Activated gamma-delta T cell treated with anti-CD3 and anti-CD28 coated beads, Interleukin-2, amount 50 U/mL, for 16 hours (primary cell): ENCODE data around the gene SLC35F6.
"Not testable (repeated sequence)": the region's sequence is repeated elsewhere in the genome, so short reads cannot be mapped to it uniquely, and the experiment has no call there.

ENCODE experiments used
- DNase-seq: peaks from one replicate; pipeline ENCODE4 v3.0.0-alpha.2; 2020; ENCODE audit warnings: low read depth

SLC35F6 gene

GRCh38 chr2:26730549-26731344 is 33.3 kb upstream of the SLC35F6 start:
- no peak for DNase-seq

- DNase-seq = no peak
These were observed 32.4 kb upstream of the SLC35F6 start for GRCh38 chr2:26731714-26732113.

GRCh38 chr2:26732446-26732845 is 31.6 kb upstream of the SLC35F6 start:
- no peak for DNase-seq

- no peak for DNase-seq
These were observed 30.7 kb upstream of the SLC35F6 start for GRCh38 chr2:26733413-26733812.

- no peak for DNase-seq
These were observed 29.0 kb upstream of the SLC35F6 start for GRCh38 chr2:26735097-26735496.

GRCh38 chr2:26735883-26736588 is 28.0 kb upstream of the SLC35F6 start:
- no peak for DNase-seq

GRCh38 chr2:26737221-26737620 is 26.9 kb upstream of the SLC35F6 start:
- no peak for DNase-seq

- DNase-seq = no peak
These were observed 25.6 kb upstream of the SLC35F6 start for GRCh38 chr2:26738481-26738880.

- DNase-seq = no peak
These were observed 24.6 kb upstream of the SLC35F6 start for GRCh38 chr2:26739514-26739913.

GRCh38 chr2:26740346-26740745 is 23.7 kb upstream of the SLC35F6 start:
- DNase-seq = no peak

- DNase-seq = peak; percentile 7
These were observed 23.2 kb upstream of the SLC35F6 start for GRCh38 chr2:26740890-26741302.

GRCh38 chr2:26742048-26742770 is 21.9 kb upstream of the SLC35F6 start:
- DNase-seq = no peak

- DNase-seq = no peak
These were observed 20.2 kb upstream of the SLC35F6 start for GRCh38 chr2:26743852-26744251.

GRCh38 chr2:26744953-26745352 is 19.1 kb upstream of the SLC35F6 start:
- no peak for DNase-seq

- DNase-seq = peak; percentile 66
These were observed 18.3 kb upstream of the SLC35F6 start for GRCh38 chr2:26745609-26746327.

- DNase-seq = no peak
These were observed 17.1 kb upstream of the SLC35F6 start for GRCh38 chr2:26746934-26747333.

GRCh38 chr2:26749787-26750420 is 14.2 kb upstream of the SLC35F6 start:
- DNase-seq = not testable (repeated sequence)

- DNase-seq = not testable (repeated sequence)
These were observed 13.6 kb upstream of the SLC35F6 start for GRCh38 chr2:26750467-26750866.

GRCh38 chr2:26752656-26753055 is 11.4 kb upstream of the SLC35F6 start:
- DNase-seq = no peak

- DNase-seq = no peak
These were observed 9.5 kb upstream of the SLC35F6 start for GRCh38 chr2:26754539-26754938.

GRCh38 chr2:26754972-26755670 is 9.0 kb upstream of the SLC35F6 start:
- DNase-seq = no peak
